ENCODE measurements around the gene SHH. TPM values are rescaled to one million over a fixed set of nuclear protein-coding genes. Genes with fewer than 3 reads are reported as not detected.

SHH gene
- polyA plus RNA-seq, 4 donors = 0.27 to 8.3 (median 1.3) TPM

GRCh38 chr7:155781433-155781832, 30.8 kb downstream of the SHH start:
- no peak overlapping the region for H3K27ac ChIP-seq (ENCODE audit: low read depth in 1 of 3, low read length in 2 of 3)
- no peaks in the 10 kb centered on the region for H3K4me1 ChIP-seq (ENCODE audit: control insufficient read depth in 3 of 3, insufficient read depth in 2 of 3, low read depth in 1 of 3, low read length in 2 of 3)
- H3K36me3 ChIP-seq (ENCODE audit: control insufficient read depth in 3 of 3, insufficient read depth in 2 of 3, low read depth in 1 of 3, low read length in 3 of 3) = peaks cover 8 to 61% (median 28%) of the 10 kb centered on the region in 3 donors
- peaks cover 0 to 3% of the 10 kb centered on the region in 2 donors for H3K9me3 ChIP-seq (ENCODE audit: control insufficient read depth in 2 of 2, insufficient read depth in 1 of 2, low read depth in 1 of 2, low read length in 1 of 2)
- FAIRE-seq (no peak), DNase-seq (no peak)
- 95 to 97% (median 97%) methylated on average over 20 of the region's 20 CpGs for WGBS, 3 donors
- H3K4me3 ChIP-seq (ENCODE audit: low read depth in 1 of 3, low read length in 3 of 3) = no peak overlapping the region
- H3K27me3 ChIP-seq (ENCODE audit: control insufficient read depth in 3 of 3, insufficient read depth in 3 of 3, low read length in 3 of 3) = no peaks in the 10 kb centered on the region

GRCh38 chr7:155780884-155781283, 31.4 kb downstream of the SHH start:
- no peak for DNase-seq
- Histone ChIP-seq H3K27ac (ENCODE audit: low read depth in 1 of 3, low read length in 2 of 3) (no peak overlapping the region), H3K36me3 (ENCODE audit: control insufficient read depth in 3 of 3, insufficient read depth in 2 of 3, low read depth in 1 of 3, low read length in 3 of 3) (peaks cover 8 to 66% (median 32%) of the 10 kb centered on the region in 3 donors), H3K4me3 (ENCODE audit: low read depth in 1 of 3, low read length in 3 of 3) (no peak overlapping the region), H3K4me1 (ENCODE audit: control insufficient read depth in 3 of 3, insufficient read depth in 2 of 3, low read depth in 1 of 3, low read length in 2 of 3) (no peaks in the 10 kb centered on the region), H3K27me3 (ENCODE audit: control insufficient read depth in 3 of 3, insufficient read depth in 3 of 3, low read length in 3 of 3) (no peaks in the 10 kb centered on the region), H3K9me3 (ENCODE audit: control insufficient read depth in 2 of 2, insufficient read depth in 1 of 2, low read depth in 1 of 2, low read length in 1 of 2) (peaks cover 0 to 3% of the 10 kb centered on the region in 2 donors)
- 96 to 99% (median 96%) methylated on average over 24 of the region's 24 CpGs for WGBS, 3 donors
- FAIRE-seq = no peak

- FAIRE-seq (no peak), DNase-seq (no peak)
- no peak overlapping the region for H3K4me3 ChIP-seq (ENCODE audit: low read depth in 1 of 3, low read length in 3 of 3)
- no peaks in the 10 kb centered on the region for H3K4me1 ChIP-seq (ENCODE audit: control insufficient read depth in 3 of 3, insufficient read depth in 2 of 3, low read depth in 1 of 3, low read length in 2 of 3)
- WGBS, 3 donors = 61 to 86% (median 68%) methylated on average over 6 of the region's 6 CpGs
- H3K27ac ChIP-seq (ENCODE audit: low read depth in 1 of 3, low read length in 2 of 3) = no peak overlapping the region
- no peaks in the 10 kb centered on the region for H3K9me3 ChIP-seq (ENCODE audit: control insufficient read depth in 2 of 2, insufficient read depth in 1 of 2, low read depth in 1 of 2, low read length in 1 of 2)
- H3K27me3 ChIP-seq (ENCODE audit: control insufficient read depth in 3 of 3, insufficient read depth in 3 of 3, low read length in 3 of 3) = no peaks in the 10 kb centered on the region
- peaks cover 15 to 72% (median 49%) of the 10 kb centered on the region in 3 donors for H3K36me3 ChIP-seq (ENCODE audit: control insufficient read depth in 3 of 3, insufficient read depth in 2 of 3, low read depth in 1 of 3, low read length in 3 of 3)
Measured at GRCh38 chr7:155778349-155778748, 33.9 kb downstream of the SHH start.

GRCh38 chr7:155776606-155777005, 35.7 kb downstream of the SHH start:
- 92 to 97% (median 93%) methylated on average over 8 of the region's 8 CpGs for WGBS, 3 donors
- H3K9me3 ChIP-seq (ENCODE audit: control insufficient read depth in 2 of 2, insufficient read depth in 1 of 2, low read depth in 1 of 2, low read length in 1 of 2) = no peaks in the 10 kb centered on the region
- DNase-seq (no peak), FAIRE-seq (no peak)
- no peaks in the 10 kb centered on the region for H3K4me1 ChIP-seq (ENCODE audit: control insufficient read depth in 3 of 3, insufficient read depth in 2 of 3, low read depth in 1 of 3, low read length in 2 of 3)
- peaks cover 15 to 72% (median 47%) of the 10 kb centered on the region in 3 donors for H3K36me3 ChIP-seq (ENCODE audit: control insufficient read depth in 3 of 3, insufficient read depth in 2 of 3, low read depth in 1 of 3, low read length in 3 of 3)
- H3K27me3 ChIP-seq (ENCODE audit: control insufficient read depth in 3 of 3, insufficient read depth in 3 of 3, low read length in 3 of 3) = no peaks in the 10 kb centered on the region
- no peak overlapping the region for H3K4me3 ChIP-seq (ENCODE audit: low read depth in 1 of 3, low read length in 3 of 3)
- H3K27ac ChIP-seq (ENCODE audit: low read depth in 1 of 3, low read length in 2 of 3) = no peak overlapping the region

GRCh38 chr7:155775691-155776090, 36.6 kb downstream of the SHH start:
- peaks cover 16 to 68% (median 43%) of the 10 kb centered on the region in 3 donors for H3K36me3 ChIP-seq (ENCODE audit: control insufficient read depth in 3 of 3, insufficient read depth in 2 of 3, low read depth in 1 of 3, low read length in 3 of 3)
- H3K9me3 ChIP-seq (ENCODE audit: control insufficient read depth in 2 of 2, insufficient read depth in 1 of 2, low read depth in 1 of 2, low read length in 1 of 2) = no peaks in the 10 kb centered on the region
- no peaks in the 10 kb centered on the region for H3K4me1 ChIP-seq (ENCODE audit: control insufficient read depth in 3 of 3, insufficient read depth in 2 of 3, low read depth in 1 of 3, low read length in 2 of 3)
- WGBS, 3 donors = 94 to 97% (median 95%) methylated on average over 7 of the region's 7 CpGs
- no peak for DNase-seq
- no peak for FAIRE-seq
- no peak overlapping the region for H3K4me3 ChIP-seq (ENCODE audit: low read depth in 1 of 3, low read length in 3 of 3)
- H3K27ac ChIP-seq (ENCODE audit: low read depth in 1 of 3, low read length in 2 of 3) = no peak overlapping the region
- H3K27me3 ChIP-seq (ENCODE audit: control insufficient read depth in 3 of 3, insufficient read depth in 3 of 3, low read length in 3 of 3) = no peaks in the 10 kb centered on the region

GRCh38 chr7:155774947-155775346, 37.3 kb downstream of the SHH start:
- FAIRE-seq = no peak
- Histone ChIP-seq H3K36me3 (ENCODE audit: control insufficient read depth in 3 of 3, insufficient read depth in 2 of 3, low read depth in 1 of 3, low read length in 3 of 3) (peaks cover 20 to 65% (median 40%) of the 10 kb centered on the region in 3 donors), H3K27ac (ENCODE audit: low read depth in 1 of 3, low read length in 2 of 3) (no peak overlapping the region), H3K4me3 (ENCODE audit: low read depth in 1 of 3, low read length in 3 of 3) (no peak overlapping the region), H3K9me3 (ENCODE audit: control insufficient read depth in 2 of 2, insufficient read depth in 1 of 2, low read depth in 1 of 2, low read length in 1 of 2) (no peaks in the 10 kb centered on the region), H3K4me1 (ENCODE audit: control insufficient read depth in 3 of 3, insufficient read depth in 2 of 3, low read depth in 1 of 3, low read length in 2 of 3) (no peaks in the 10 kb centered on the region), H3K27me3 (ENCODE audit: control insufficient read depth in 3 of 3, insufficient read depth in 3 of 3, low read length in 3 of 3) (no peaks in the 10 kb centered on the region)
- WGBS, 3 donors = 93 to 98% (median 96%) methylated on average over 14 of the region's 14 CpGs
- DNase-seq = no peak

GRCh38 chr7:155773531-155773930, 38.7 kb downstream of the SHH start:
- WGBS, 3 donors = 93 to 98% (median 95%) methylated on average over 4 of the region's 4 CpGs
- FAIRE-seq = no peak
- Histone ChIP-seq H3K4me3 (ENCODE audit: low read depth in 1 of 3, low read length in 3 of 3) (no peak overlapping the region), H3K9me3 (ENCODE audit: control insufficient read depth in 2 of 2, insufficient read depth in 1 of 2, low read depth in 1 of 2, low read length in 1 of 2) (no peaks in the 10 kb centered on the region), H3K27me3 (ENCODE audit: control insufficient read depth in 3 of 3, insufficient read depth in 3 of 3, low read length in 3 of 3) (no peaks in the 10 kb centered on the region), H3K36me3 (ENCODE audit: control insufficient read depth in 3 of 3, insufficient read depth in 2 of 3, low read depth in 1 of 3, low read length in 3 of 3) (peaks cover 20 to 66% (median 39%) of the 10 kb centered on the region in 3 donors), H3K4me1 (ENCODE audit: control insufficient read depth in 3 of 3, insufficient read depth in 2 of 3, low read depth in 1 of 3, low read length in 2 of 3) (no peaks in the 10 kb centered on the region), H3K27ac (ENCODE audit: low read depth in 1 of 3, low read length in 2 of 3) (no peak overlapping the region)
- DNase-seq = no peak

- Histone ChIP-seq H3K27ac (ENCODE audit: low read depth in 1 of 3, low read length in 2 of 3) (no peak overlapping the region), H3K9me3 (ENCODE audit: control insufficient read depth in 2 of 2, insufficient read depth in 1 of 2, low read depth in 1 of 2, low read length in 1 of 2) (no peaks in the 10 kb centered on the region), H3K27me3 (ENCODE audit: control insufficient read depth in 3 of 3, insufficient read depth in 3 of 3, low read length in 3 of 3) (no peaks in the 10 kb centered on the region), H3K4me3 (ENCODE audit: low read depth in 1 of 3, low read length in 3 of 3) (no peak overlapping the region), H3K4me1 (ENCODE audit: control insufficient read depth in 3 of 3, insufficient read depth in 2 of 3, low read depth in 1 of 3, low read length in 2 of 3) (no peaks in the 10 kb centered on the region), H3K36me3 (ENCODE audit: control insufficient read depth in 3 of 3, insufficient read depth in 2 of 3, low read depth in 1 of 3, low read length in 3 of 3) (peaks cover 21 to 63% (median 22%) of the 10 kb centered on the region in 3 donors)
- 86 to 92% (median 87%) methylated on average over 6 of the region's 6 CpGs for WGBS, 3 donors
- FAIRE-seq = no peak
- no peak for DNase-seq
Measured at GRCh38 chr7:155770241-155770640, 42.0 kb downstream of the SHH start.

GRCh38 chr7:155769701-155770100, 42.6 kb downstream of the SHH start:
- DNase-seq = no peak
- H3K27me3 ChIP-seq (ENCODE audit: control insufficient read depth in 3 of 3, insufficient read depth in 3 of 3, low read length in 3 of 3) = no peaks in the 10 kb centered on the region
- H3K4me1 ChIP-seq (ENCODE audit: control insufficient read depth in 3 of 3, insufficient read depth in 2 of 3, low read depth in 1 of 3, low read length in 2 of 3) = no peaks in the 10 kb centered on the region
- H3K36me3 ChIP-seq (ENCODE audit: control insufficient read depth in 3 of 3, insufficient read depth in 2 of 3, low read depth in 1 of 3, low read length in 3 of 3) = peaks cover 16 to 59% (median 18%) of the 10 kb centered on the region in 3 donors
- FAIRE-seq = no peak
- 83 to 93% (median 91%) methylated on average over 6 of the region's 6 CpGs for WGBS, 3 donors
- peak overlapping the region in 1 of 3 donors; percentile 47 for H3K27ac ChIP-seq (ENCODE audit: low read depth in 1 of 3, low read length in 2 of 3)
- H3K4me3 ChIP-seq (ENCODE audit: low read depth in 1 of 3, low read length in 3 of 3) = no peak overlapping the region
- H3K9me3 ChIP-seq (ENCODE audit: control insufficient read depth in 2 of 2, insufficient read depth in 1 of 2, low read depth in 1 of 2, low read length in 1 of 2) = no peaks in the 10 kb centered on the region
